AG04449 (cell line): ENCODE data around the gene SSH3.

ENCODE experiments used
- CTCF ChIA-PET: fragments of 350-600 bp; formaldehyde crosslinking; extraction: SDS; loops from one replicate; lab custom pipeline; 2021; ENCODE audit warnings: antibody characterized with exemption; lab: Yijun Ruan, JAX
- POLR2A ChIA-PET: fragments of 400-600, 350-600 bp; formaldehyde crosslinking; extraction: SDS; loops from one replicate; lab custom pipeline; 2020; ENCODE audit warnings: antibody characterized with exemption, inconsistent platforms; lab: Yijun Ruan, JAX
- DNase-seq: peaks from one replicate; pipeline ENCODE4 v3.0.0-alpha.2; 2010; ENCODE audit warnings: low read depth, low spot score
- H3K4me3 ChIP-seq: 2 replicates; pipeline ENCODE4 v1.5.1; 2011; ENCODE audit warnings: low read depth, mild to moderate bottlenecking, control low read depth, low read length
- CTCF ChIP-seq: IDR thresholded peaks from one replicate; pipeline ENCODE4 v1.5.1; 2011; ENCODE audit warnings: mild to moderate bottlenecking, moderate library complexity, low read length, control low read depth, inconsistent platforms; ENCODE audit not compliant: insufficient read depth; ENCODE audit errors: missing control alignments

Gene SSH3

GRCh38 chr11:67349457-67349856, 46.1 kb downstream of the SSH3 start:
- TF ChIP-seq CTCF = no peak
- CTCF ChIA-PET = interaction anchor here (0.8 to 41.2 kb wide), 6 partner anchors 11 to 134 kb away, joined by 3 to 2108 read pairs (median 74); partner anchors contain the start of genes CLCF1, PPP1CA, RAD9A and TBC1D10C
- POLR2A ChIA-PET = interaction anchor here (0.6 kb wide), 1 partner anchor 125 kb away, joined by 3 read pairs; no protein-coding TSS in a partner anchor
- no peak for DNase-seq
- H3K4me3 ChIP-seq = no peak overlapping the region

- no peak overlapping the region for H3K4me3 ChIP-seq
- ChIA-PET CTCF (interaction anchor here (0.9 to 41.2 kb wide), 9 partner anchors 12 to 233 kb away, joined by 3 to 2108 read pairs (median 7); partner anchors contain the start of genes CLCF1, GRK2, GSTP1 and PPP1CA), POLR2A (no interaction called here)
- no peak for TF ChIP-seq CTCF
- no peak for DNase-seq
Observed at GRCh38 chr11:67349928-67350465, 46.7 kb downstream of the SSH3 start.

GRCh38 chr11:67351275-67352005, 48.1 kb downstream of the SSH3 start:
- peak; percentile 88 for TF ChIP-seq CTCF
- DNase-seq = no peak
- H3K4me3 ChIP-seq = peak overlapping the region; percentile 21
- ChIA-PET POLR2A (interaction anchor here (0.6 to 5.4 kb wide), 6 partner anchors 17 to 50 kb away, joined by 3 to 76 read pairs (median 4); partner anchors contain the start of genes CLCF1 and PPP1CA), CTCF (interaction anchor here (0.6 to 41.2 kb wide), 34 partner anchors 13 to 451 kb away, joined by 3 to 2108 read pairs (median 5); partner anchors contain the start of genes ANKRD13D, CDK2AP2, CLCF1 and GRK2)

- ChIA-PET POLR2A (interaction anchor here (0.9 to 5.4 kb wide), 9 partner anchors 9 to 49 kb away, joined by 3 to 76 read pairs (median 6); partner anchors contain the start of genes CLCF1, PPP1CA and RAD9A), CTCF (interaction anchor here (1.2 to 41.2 kb wide), 6 partner anchors 14 to 117 kb away, joined by 4 to 2108 read pairs (median 74); partner anchors contain the start of genes CLCF1, PPP1CA, RAD9A and TBC1D10C)
- TF ChIP-seq CTCF = no peak
- DNase-seq = no peak
- H3K4me3 ChIP-seq = peak overlapping the region; percentile 92
Observed at GRCh38 chr11:67352546-67353316, 49.4 kb downstream of the SSH3 start.

- CTCF ChIA-PET = interaction anchor here (1.3 to 41.2 kb wide), 5 partner anchors 15 to 151 kb away, joined by 5 to 2108 read pairs (median 82); partner anchors contain the start of genes CLCF1, PITPNM1, PPP1CA and RAD9A
- H3K4me3 ChIP-seq = peak within 1 kb of the TSS; percentile 92
- POLR2A ChIA-PET = interaction anchor here (0.5 to 5.4 kb wide), 11 partner anchors 9 to 1018 kb away, joined by 3 to 76 read pairs (median 3); partner anchors contain the start of genes CLCF1 and RAD9A
- peak; percentile 77 for DNase-seq
- no peak for TF ChIP-seq CTCF
Observed at GRCh38 chr11:67353317-67354074, 50.2 kb downstream of the SSH3 start, which contains the start of gene POLD4. Gene POLD4 (minus strand): TSS chr11:67353546. CDS start chr11:67353399, 147 bp downstream.
